ENCODE data around the gene HOXB5. TPM values are rescaled to one million over a fixed set of nuclear protein-coding genes. Genes with fewer than 3 reads are reported as not detected.
A peak's percentile ranks its signal among the peaks of the same experiment; 100 is the strongest.

Gene HOXB5
- total RNA-seq, 5 donors from 2014 or later (not counting 1 experiment from before 2014, with no cell fraction given), result not detected

GRCh38 chr17:48588528-48588927 is 5.1 kb downstream of the HOXB5 start:
- Histone ChIP-seq H3K36me3 (ENCODE audit: control insufficient read depth in 2 of 2, extremely low read depth in 1 of 2, insufficient read depth in 1 of 2, low read length in 1 of 2) (no peaks in the 10 kb centered on the region), H3K4me1 (ENCODE audit: control insufficient read depth in 1 of 2, extremely low read depth in 1 of 2, insufficient read depth in 2 of 2, low read length in 2 of 2) (peaks cover 10 to 34% of the 10 kb centered on the region in 2 experiments), H3K27ac (ENCODE audit: low read length) (no peak overlapping the region), H3K4me3 (ENCODE audit: control insufficient read depth in 1 of 2, extremely low read depth in 1 of 2, low read length in 1 of 2) (no peak overlapping the region), H3K9me3 (no peaks in the 10 kb centered on the region), H3K27me3 (replicated peaks in 1 of 2; ENCODE audit: control insufficient read depth in 2 of 2, extremely low read depth in 1 of 2, insufficient read depth in 2 of 2, low read length in 1 of 2) (peaks cover 0 to 77% of the 10 kb centered on the region in 2 experiments)
- Mint-ChIP-seq H3K4me3 (no peak overlapping the region), H3K36me3 (no peaks in the 10 kb centered on the region), H3K9me3 (no peaks in the 10 kb centered on the region), H3K27me3 (peaks cover 88 to 89% of the 10 kb centered on the region in 2 donors), H3K4me1 (peaks cover 36 to 39% (median 36%) of the 10 kb centered on the region in 3 donors), H3K27ac (peak overlapping the region in 1 of 2 donors; percentile 46)
- ChIA-PET CTCF (interaction anchor here (0.6 to 2.0 kb wide), 11 partner anchors 33 to 326 kb away, joined by 3 to 9 read pairs (median 3); no protein-coding TSS in a partner anchor), POLR2A (interaction anchor here in 1 of 2 donors (0.6 kb wide), 1 partner anchor 26 kb away, joined by 4 read pairs; no protein-coding TSS in a partner anchor)
- WGBS (ENCODE audit: insufficient coverage), result no CpG with 5 or more reads among the region's 2 CpGs
- DNase-seq (peak in 1 of 35 experiments; percentile 3), ATAC-seq (replicated peaks in 1 of 4) (no peak)

- DNase-seq (peak in 1 of 35 experiments; percentile 6), ATAC-seq (replicated peaks in 1 of 4) (no peak)
- H3K36me3 Mint-ChIP-seq, result no peaks in the 10 kb centered on the region
- no peaks in the 10 kb centered on the region for H3K9me3 Mint-ChIP-seq
- Histone ChIP-seq H3K27me3 (replicated peaks in 1 of 2; ENCODE audit: control insufficient read depth in 2 of 2, extremely low read depth in 1 of 2, insufficient read depth in 2 of 2, low read length in 1 of 2) (peaks cover 0 to 73% of the 10 kb centered on the region in 2 experiments), H3K4me1 (ENCODE audit: control insufficient read depth in 1 of 2, extremely low read depth in 1 of 2, insufficient read depth in 2 of 2, low read length in 2 of 2) (peaks cover 7 to 30% of the 10 kb centered on the region in 2 experiments), H3K4me3 (ENCODE audit: control insufficient read depth in 1 of 2, extremely low read depth in 1 of 2, low read length in 1 of 2) (no peak overlapping the region), H3K36me3 (ENCODE audit: control insufficient read depth in 2 of 2, extremely low read depth in 1 of 2, insufficient read depth in 1 of 2, low read length in 1 of 2) (no peaks in the 10 kb centered on the region), H3K27ac (ENCODE audit: low read length) (no peak overlapping the region), H3K9me3 (no peaks in the 10 kb centered on the region)
- peaks cover 89% of the 10 kb centered on the region in 2 donors for H3K27me3 Mint-ChIP-seq
- 50% methylated on average over 1 of the region's 2 CpGs for WGBS (ENCODE audit: insufficient coverage)
- peaks cover 31 to 37% (median 33%) of the 10 kb centered on the region in 3 donors for H3K4me1 Mint-ChIP-seq
- H3K4me3 Mint-ChIP-seq, result peak overlapping the region in 1 of 3 donors; percentile 78
- POLR2A ChIA-PET, result no interaction called here
- peak overlapping the region in 1 of 2 donors; percentile 46 for H3K27ac Mint-ChIP-seq
- CTCF ChIA-PET, result interaction anchor here (0.6 to 2.0 kb wide), 11 partner anchors 46 to 325 kb away, joined by 3 to 9 read pairs (median 4); no protein-coding TSS in a partner anchor
Measured at GRCh38 chr17:48588074-48588415, 5.5 kb downstream of the HOXB5 start.

DNA sequence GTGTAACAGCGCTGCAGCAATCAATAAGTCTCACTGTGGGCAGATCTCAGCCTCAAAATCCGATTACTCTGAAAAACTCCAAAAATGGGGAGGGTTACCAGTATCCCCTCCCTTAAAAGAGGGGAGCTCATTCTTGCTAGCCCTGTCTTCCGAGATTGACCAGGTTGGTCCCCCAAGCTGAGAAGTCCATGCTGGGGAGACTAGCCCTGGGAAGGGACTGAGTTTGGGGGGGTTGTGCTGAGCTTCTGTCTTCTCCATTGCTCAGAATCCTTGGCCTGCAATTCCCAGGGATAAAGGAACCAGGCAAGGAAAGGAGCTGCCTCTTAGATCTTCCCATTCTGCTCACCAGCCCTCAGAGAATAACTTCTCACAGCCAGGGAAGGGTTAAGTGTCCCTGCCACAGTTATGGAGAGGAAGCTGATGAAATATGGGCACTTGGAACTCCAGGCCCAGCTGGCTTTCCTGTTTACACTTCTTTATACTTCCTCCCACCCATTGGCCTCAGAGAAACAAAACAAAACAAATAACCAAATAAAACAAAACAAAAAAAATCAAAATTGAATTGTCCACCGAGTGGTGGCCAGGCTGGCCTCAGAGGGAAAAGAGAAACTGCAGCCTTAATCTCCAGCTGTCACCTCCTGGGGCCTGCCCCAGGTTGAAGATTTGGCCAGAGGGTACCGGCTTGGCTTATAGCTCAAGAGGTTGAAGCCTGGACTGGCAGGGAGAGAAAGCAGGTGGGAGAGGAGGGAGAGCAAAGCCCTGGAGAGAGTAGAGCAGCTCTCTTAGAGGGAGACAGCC is 6.1 kb downstream of the HOXB5 start:
- no peaks in the 10 kb centered on the region for H3K9me3 ChIP-seq
- no peak overlapping the region for H3K27ac ChIP-seq (ENCODE audit: low read length)
- H3K27me3 ChIP-seq (replicated peaks in 1 of 2; ENCODE audit: control insufficient read depth in 2 of 2, extremely low read depth in 1 of 2, insufficient read depth in 2 of 2, low read length in 1 of 2), result peaks cover 0 to 74% of the 10 kb centered on the region in 2 experiments
- Mint-ChIP-seq H3K27me3 (peaks cover 89% of the 10 kb centered on the region in 2 donors), H3K27ac (peak overlapping the region in 1 of 2 donors; percentile 7), H3K4me1 (peaks cover 28 to 37% (median 32%) of the 10 kb centered on the region in 3 donors), H3K36me3 (no peaks in the 10 kb centered on the region), H3K9me3 (no peaks in the 10 kb centered on the region), H3K4me3 (peak overlapping the region in 1 of 3 donors; percentile 78)
- H3K36me3 ChIP-seq (ENCODE audit: control insufficient read depth in 2 of 2, extremely low read depth in 1 of 2, insufficient read depth in 1 of 2, low read length in 1 of 2), result no peaks in the 10 kb centered on the region
- WGBS (ENCODE audit: insufficient coverage), result 63% methylated on average over 2 of the region's 5 CpGs
- DNase-seq (peak in 1 of 35 experiments; percentile 3), ATAC-seq (replicated peaks in 1 of 4) (no peak)
- no peak overlapping the region for H3K4me3 ChIP-seq (ENCODE audit: control insufficient read depth in 1 of 2, extremely low read depth in 1 of 2, low read length in 1 of 2)
- H3K4me1 ChIP-seq (ENCODE audit: control insufficient read depth in 1 of 2, extremely low read depth in 1 of 2, insufficient read depth in 2 of 2, low read length in 2 of 2), result peaks cover 7 to 30% of the 10 kb centered on the region in 2 experiments
- ChIA-PET CTCF (interaction anchor here (0.6 to 2.0 kb wide), 11 partner anchors 13 to 324 kb away, joined by 3 to 9 read pairs (median 4); no protein-coding TSS in a partner anchor), POLR2A (no interaction called here)

GRCh38 chr17:48586355-48587258 is 7.0 kb downstream of the HOXB5 start:
- WGBS (ENCODE audit: insufficient coverage), result 6% methylated on average over 10 of the region's 34 CpGs
- H3K9me3 Mint-ChIP-seq, result no peaks in the 10 kb centered on the region
- peaks cover 84 to 88% of the 10 kb centered on the region in 2 donors for H3K27me3 Mint-ChIP-seq
- peak in 3 of 35 experiments; percentile 18 to 53 (median 35) for DNase-seq
- peaks cover 30 to 39% (median 32%) of the 10 kb centered on the region in 3 donors for H3K4me1 Mint-ChIP-seq
- Histone ChIP-seq H3K27ac (ENCODE audit: low read length) (no peak overlapping the region), H3K4me1 (ENCODE audit: control insufficient read depth in 1 of 2, extremely low read depth in 1 of 2, insufficient read depth in 2 of 2, low read length in 2 of 2) (peaks cover 7 to 32% of the 10 kb centered on the region in 2 experiments), H3K36me3 (ENCODE audit: control insufficient read depth in 2 of 2, extremely low read depth in 1 of 2, insufficient read depth in 1 of 2, low read length in 1 of 2) (no peaks in the 10 kb centered on the region), H3K9me3 (no peaks in the 10 kb centered on the region), H3K27me3 (replicated peaks in 1 of 2; ENCODE audit: control insufficient read depth in 2 of 2, extremely low read depth in 1 of 2, insufficient read depth in 2 of 2, low read length in 1 of 2) (peaks cover 0 to 75% of the 10 kb centered on the region in 2 experiments), H3K4me3 (ENCODE audit: control insufficient read depth in 1 of 2, extremely low read depth in 1 of 2, low read length in 1 of 2) (peak overlapping the region; percentile 63 to 86)
- no peak for ATAC-seq (replicated peaks in 1 of 4)
- CTCF ChIA-PET, result interaction anchor here in 1 of 2 donors (1.3 to 2.0 kb wide), 4 partner anchors 12 to 323 kb away, joined by 4 to 5 read pairs (median 4); no protein-coding TSS in a partner anchor
- H3K4me3 Mint-ChIP-seq, result peak overlapping the region; percentile 78 to 93 (median 89)
- no peaks in the 10 kb centered on the region for H3K36me3 Mint-ChIP-seq
- H3K27ac Mint-ChIP-seq, result no peak overlapping the region
- POLR2A ChIA-PET, result no interaction called here

- POLR2A ChIA-PET, result interaction anchor here in 1 of 2 donors (0.5 kb wide), 1 partner anchor 92 kb away, joined by 4 read pairs; no protein-coding TSS in a partner anchor
- Mint-ChIP-seq H3K27me3 (peaks cover 83 to 89% of the 10 kb centered on the region in 2 donors), H3K9me3 (no peaks in the 10 kb centered on the region), H3K27ac (no peak overlapping the region), H3K36me3 (no peaks in the 10 kb centered on the region), H3K4me3 (peak overlapping the region in 2 of 3 donors; percentile 26 to 78), H3K4me1 (peaks cover 44 to 58% (median 51%) of the 10 kb centered on the region in 3 donors)
- Histone ChIP-seq H3K27ac (ENCODE audit: low read length) (no peak overlapping the region), H3K36me3 (ENCODE audit: control insufficient read depth in 2 of 2, extremely low read depth in 1 of 2, insufficient read depth in 1 of 2, low read length in 1 of 2) (no peaks in the 10 kb centered on the region), H3K4me3 (ENCODE audit: control insufficient read depth in 1 of 2, extremely low read depth in 1 of 2, low read length in 1 of 2) (no peak overlapping the region), H3K27me3 (replicated peaks in 1 of 2; ENCODE audit: control insufficient read depth in 2 of 2, extremely low read depth in 1 of 2, insufficient read depth in 2 of 2, low read length in 1 of 2) (peaks cover 0 to 75% of the 10 kb centered on the region in 2 experiments), H3K9me3 (no peaks in the 10 kb centered on the region), H3K4me1 (ENCODE audit: control insufficient read depth in 1 of 2, extremely low read depth in 1 of 2, insufficient read depth in 2 of 2, low read length in 2 of 2) (peaks cover 7 to 49% of the 10 kb centered on the region in 2 experiments)
- DNase-seq (no peak), ATAC-seq (replicated peaks in 1 of 4) (no peak)
- CTCF ChIA-PET, result interaction anchor here in 1 of 2 donors (1.3 kb wide), 1 partner anchor 232 kb away, joined by 7 read pairs; no protein-coding TSS in a partner anchor
- WGBS (ENCODE audit: insufficient coverage), result 100% methylated on average over 1 of the region's 2 CpGs
Measured at GRCh38 chr17:48584223-48584741, 9.3 kb downstream of the HOXB5 start.

Measured in T-cell (primary cell).